GM04503 (cell line): ENCODE results near the gene FAR2.

Experiments used
- DNase-seq: peaks from one replicate; pipeline ENCODE4 v3.0.0-alpha.2; 2012; ENCODE audit warnings: low read depth

FAR2 gene

DNA sequence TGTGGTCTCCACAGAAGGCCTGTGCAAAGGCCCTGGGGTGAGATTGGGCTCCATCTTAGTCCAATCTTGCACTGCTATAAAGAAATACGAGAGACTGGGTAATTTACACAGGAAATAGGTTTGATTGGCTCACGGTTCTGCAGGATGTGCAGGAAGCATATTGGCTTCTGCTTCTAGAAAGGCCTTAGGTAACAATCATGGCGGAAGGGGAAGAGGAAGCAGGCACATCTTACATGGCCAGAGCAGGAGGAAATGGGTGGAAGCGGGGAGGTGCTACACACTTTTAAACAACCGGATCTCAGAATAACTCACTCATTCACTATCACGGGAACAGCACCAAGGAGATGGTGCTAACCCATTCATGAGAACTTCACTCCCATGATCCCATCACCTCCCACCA, 55.4 kb downstream of the FAR2 start:
- no peak for DNase-seq

DNA sequence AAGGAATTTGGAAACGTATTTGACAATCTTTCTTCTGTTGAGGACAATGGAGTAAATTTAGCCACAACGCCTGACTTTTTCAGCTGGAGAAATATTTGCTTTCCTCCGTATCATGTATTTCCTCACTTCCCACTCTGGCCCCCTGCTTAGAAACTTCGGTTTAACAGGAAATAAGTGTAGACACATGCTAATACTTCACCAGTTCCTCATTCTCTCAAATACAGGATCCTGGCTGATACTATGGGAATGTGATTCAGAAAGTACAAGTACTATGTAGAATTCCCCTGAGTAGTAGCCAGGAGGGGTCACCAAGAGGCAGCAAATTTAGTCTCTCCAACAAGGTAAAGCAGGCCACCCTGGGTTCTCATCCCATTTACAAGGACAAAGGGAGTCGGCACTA, 58.0 kb downstream of the FAR2 start:
- DNase-seq: no peak

DNA sequence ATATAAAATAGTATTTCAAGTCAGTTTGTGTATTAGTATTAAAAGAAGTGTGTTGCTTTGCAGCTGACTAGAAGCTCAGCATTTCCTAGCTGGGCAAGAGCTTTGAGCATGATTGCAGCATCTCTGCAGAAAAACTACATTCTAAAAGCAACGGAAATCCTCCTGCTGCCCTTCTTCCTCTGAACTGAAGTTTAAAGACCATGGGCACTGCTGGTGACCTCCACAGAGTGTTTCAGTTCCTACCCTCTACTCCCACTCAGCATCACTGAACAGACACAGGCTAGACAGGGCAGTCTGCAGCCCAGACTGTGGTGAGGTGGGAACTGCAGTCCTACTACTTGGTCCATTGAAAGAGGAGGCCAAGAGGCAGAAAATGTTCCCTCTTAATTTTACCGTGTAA, 59.0 kb downstream of the FAR2 start:
- DNase-seq: no peak

DNA sequence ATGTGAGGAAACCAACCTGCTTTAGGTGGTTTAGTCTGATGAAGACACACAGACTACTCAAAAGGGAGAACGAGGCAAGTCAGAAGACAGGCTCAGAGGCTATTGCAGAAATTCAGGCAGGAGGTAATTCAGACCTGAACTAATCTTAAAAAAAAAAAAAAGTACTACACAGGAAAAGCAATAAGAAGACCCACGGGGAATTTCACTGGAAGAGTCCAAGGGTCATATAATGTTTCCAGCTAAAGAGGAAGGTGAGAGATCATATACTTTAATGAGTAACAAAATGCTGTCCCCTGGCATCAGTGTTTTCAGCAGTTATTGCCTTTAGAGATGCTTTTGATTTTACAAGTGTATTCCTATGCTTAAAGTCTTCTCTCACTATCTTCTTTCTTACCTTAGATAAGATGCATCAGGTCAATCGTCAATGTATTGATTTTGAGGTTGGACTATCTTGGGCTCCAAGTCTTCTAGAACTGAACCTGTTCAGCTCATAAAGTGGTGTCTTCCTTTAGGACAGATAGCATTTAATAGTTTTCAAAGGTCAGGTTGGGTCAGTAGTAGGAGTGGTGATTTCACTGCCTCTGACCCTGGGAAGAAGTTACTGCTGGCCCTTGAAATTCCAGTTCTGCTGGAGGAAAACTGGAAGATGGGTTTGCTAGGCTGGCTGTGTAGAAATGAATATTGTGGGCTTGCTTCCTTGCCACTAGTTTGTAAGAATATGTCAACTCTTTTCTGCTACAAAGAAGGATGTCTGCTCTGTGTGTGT, 60.0 kb downstream of the FAR2 start:
- DNase-seq: no peak

DNA sequence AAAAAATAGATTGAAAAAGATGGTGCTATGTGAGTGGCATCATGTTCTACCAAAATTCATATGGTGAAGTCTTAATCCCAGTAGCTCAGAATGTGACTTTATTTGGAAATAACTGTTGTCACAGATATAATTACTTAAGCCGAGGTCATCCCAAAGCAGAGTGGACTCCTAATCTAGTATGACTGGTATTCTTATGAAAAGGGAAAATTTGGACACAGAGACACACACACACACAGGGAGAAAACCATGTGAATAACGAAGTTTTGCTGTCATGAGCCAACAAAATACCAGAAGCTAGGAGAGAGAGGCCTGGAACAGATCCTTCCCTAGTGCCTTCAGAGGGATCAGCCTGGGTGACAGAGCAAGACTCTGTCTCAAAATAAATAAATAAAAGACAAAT, 62.6 kb downstream of the FAR2 start:
- DNase-seq: no peak

DNA sequence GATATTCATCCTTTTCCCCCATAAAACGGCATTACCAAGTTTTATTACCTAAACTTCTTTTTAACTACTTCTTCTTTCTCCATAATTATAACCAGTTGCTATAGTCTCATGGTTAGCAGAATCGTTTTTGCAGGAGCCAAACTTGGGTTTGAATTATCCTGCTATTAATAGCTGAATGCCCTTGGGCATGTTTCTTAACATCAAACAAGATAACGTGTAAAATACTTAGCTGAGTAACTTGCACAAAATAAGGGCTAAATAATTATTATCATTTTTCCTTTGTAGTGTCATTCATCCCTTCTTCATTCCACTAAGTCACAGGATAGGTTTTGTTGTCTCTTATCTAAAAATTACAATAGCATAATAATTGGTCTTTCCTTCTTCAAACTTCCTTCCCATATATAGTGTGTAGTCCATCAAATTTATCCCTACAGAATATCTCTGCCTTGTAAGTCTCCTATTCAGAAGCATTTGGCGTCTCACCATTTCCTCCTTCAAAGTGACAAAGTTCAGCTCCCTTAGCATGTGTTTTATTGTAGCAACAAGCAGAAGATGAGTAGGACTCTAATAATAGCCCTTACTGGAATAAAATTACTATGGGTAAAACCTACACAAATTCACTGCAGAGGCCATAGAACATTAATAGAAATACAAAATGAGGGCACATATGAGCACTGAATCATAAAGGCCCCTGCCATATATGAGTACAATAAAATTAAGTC, 63.8 kb downstream of the FAR2 start:
- DNase-seq: no peak

DNA sequence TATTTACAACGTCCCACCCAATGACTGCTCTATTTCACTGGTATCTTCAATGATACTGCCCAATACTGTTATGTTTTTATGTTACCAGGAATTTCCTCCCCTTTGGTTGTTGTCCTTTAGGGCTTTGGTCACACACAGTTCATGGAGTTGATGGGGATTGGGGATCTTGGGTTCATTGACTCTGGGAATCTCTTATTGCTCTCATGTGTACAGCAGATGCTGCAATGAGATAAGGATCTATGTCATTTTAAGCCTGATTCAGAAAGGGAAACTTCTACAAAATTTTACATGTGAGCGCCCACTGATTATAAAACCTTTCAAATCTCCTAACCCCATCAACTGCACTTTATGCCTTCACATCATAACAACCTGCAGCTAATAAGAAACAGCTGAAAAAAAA, 67.2 kb downstream of the FAR2 start:
- DNase-seq: no peak

DNA sequence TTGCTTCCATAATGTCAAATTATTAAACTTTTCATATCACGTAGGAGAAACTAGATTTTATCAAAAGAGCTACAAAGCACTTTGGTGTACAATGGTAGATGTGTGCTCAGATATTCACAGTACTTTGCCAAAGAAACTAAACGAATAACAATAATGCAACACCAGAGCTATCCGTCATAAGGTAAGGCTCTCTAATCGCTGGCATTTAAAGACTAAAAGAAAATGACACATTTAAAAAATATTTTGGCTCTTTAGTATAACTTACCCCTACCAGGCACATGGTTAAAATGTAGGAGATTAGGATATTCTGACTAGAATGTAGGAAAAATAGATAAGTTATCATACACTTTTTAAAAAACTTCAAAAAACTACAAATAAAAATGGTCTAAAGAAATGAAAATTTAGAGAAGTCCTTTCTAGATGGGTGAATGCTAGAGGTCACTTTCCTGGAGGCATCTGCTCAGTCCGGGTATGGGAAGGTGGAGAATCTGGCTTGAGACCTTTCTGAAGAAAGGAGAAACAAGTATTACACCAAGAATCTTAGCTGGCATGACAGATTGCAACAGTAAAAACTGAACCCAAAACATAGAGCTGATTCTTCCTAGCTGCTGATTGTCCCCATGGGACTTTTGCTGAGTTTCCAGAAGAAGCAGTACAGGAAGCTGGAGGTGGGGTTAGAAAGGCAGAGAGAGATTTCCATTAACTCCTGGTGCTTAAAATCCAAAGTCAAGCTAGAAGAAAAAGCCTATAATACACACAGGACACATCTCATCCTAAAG, 67.9 kb downstream of the FAR2 start:
- DNase-seq: peak; percentile 42

DNA sequence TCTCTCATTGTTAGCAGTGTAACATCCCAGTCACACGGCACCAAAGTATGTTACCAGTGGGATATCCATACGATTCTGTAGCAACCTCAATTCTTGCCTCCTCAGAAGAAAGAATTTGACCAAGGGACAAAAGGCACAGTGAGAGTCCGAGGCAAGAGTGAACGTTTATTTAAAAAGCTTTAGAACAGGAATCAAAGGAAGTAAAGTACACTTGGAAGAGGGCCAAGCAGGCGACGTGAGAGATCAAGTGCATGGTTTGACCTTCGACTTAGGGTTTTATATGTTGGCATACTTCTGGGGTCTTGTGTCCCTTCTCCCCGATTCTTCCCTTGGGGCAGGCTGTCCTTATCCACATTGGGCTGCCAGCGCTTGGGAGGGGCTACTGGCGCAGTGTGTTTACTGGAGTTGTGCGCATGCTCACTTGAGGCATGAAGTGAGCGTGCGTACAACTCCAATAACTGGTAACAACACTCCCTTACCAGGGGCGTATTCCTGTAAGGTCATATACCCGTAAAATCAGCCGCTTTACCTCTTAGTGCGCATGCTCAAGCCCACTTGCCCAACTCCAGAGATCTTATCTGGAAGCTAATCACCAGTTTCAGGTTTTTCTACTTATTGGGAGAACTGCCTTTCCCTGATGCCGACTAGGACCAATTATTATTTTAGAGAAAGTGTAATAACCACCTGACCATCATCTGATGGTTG, 71.7 kb downstream of the FAR2 start:
- DNase-seq: no peak

DNA sequence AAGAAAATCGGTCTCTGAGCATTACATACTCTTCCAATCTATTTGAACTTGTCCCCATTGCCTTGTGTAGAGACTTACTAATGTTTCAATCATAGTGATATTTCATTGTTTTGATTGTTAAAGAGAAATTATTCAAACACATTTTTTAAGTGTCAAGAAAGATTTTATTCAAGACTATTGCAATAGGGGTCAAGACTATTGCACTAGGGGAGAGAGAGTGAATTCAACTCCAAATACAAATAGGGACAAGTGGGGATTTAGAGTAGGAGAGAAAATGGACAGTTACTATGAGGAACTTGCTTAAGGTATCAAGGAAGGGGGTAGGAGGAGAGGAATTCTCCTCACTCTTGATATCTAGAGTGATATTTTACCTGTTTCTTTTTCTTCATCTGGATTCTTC, 73.1 kb downstream of the FAR2 start:
- no peak for DNase-seq

DNA sequence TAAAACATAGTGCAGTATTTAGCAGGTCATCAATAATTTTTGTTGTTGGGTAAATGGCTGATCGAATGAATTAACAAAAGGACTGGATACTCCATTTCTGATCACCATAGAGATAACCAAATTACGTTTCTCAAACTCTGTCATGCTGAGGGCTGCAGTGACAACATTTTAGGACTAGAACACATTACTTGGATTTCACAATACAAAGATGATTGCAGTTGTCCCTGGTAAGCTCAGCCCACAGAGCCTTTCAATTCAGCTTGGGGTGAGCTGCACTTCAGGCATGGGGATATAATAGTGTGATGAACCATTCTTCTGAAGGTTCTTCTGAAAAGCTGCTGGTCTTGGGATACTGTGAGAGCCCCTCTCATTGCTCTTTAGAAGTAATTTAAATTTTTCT, 74.3 kb downstream of the FAR2 start:
- no peak for DNase-seq

DNA sequence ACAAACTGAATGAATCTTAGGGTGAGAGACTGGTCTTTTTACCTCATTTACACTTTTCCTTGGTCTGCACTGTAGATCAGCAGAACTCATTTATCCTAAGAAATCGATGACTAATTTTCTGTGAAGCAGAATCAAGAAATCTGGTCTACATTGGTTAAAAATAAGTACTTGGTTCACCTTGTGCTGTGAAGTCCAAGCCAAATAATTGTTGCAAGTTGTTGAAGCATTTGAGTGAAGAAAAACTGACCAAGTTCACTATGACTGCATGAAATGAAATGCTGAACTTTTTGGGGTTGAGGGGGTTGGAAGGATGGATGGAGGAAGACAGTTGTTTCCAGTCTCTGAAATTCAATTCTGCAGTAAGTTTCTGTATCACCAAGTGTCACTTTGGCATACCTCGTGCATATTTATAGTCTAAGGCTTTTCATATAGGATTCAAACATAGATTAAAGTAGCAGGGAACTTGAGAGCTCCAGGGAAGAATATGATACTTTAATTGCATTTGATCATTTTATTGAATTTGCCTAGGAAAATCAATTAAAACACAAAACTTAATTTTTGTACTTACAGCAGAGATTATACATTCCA, 75.0 kb downstream of the FAR2 start:
- no peak for DNase-seq

DNA sequence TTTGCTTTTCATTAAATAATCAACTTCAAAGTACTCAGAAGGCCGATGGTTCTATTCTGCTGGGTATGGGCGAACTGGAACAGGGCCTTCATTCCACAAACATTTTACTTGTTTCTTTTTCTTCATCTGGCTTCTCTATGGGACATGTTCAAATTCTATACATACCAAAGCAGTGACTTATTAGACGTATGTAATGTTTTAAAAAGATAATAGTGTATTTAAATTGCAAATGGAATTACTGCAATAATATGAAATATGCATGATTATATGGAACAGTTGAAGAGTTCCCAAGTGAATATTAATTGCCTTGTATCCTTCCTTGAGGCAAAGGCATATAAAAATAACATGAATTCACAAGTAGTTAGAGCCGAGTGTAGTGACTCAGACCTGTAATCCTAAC, 75.5 kb downstream of the FAR2 start:
- DNase-seq: no peak

DNA sequence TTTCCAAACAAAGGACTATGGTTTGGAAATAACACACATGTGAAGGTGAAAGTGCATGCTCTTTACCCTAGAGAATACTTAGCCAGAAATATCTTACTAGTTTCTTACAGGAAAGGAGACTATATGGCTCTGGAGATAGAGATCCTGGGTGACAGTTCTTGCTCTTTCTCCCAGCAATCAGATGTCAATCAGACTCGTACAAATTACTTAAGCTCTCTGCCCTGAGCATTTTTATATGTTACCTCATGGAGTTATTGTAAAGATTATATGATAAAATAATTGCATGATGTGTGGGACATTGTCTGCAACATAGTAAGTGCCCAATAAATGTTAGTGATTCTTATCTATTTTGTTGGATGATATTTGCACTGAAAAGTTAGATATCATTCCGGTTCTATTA, 76.8 kb downstream of the FAR2 start:
- DNase-seq: no peak

DNA sequence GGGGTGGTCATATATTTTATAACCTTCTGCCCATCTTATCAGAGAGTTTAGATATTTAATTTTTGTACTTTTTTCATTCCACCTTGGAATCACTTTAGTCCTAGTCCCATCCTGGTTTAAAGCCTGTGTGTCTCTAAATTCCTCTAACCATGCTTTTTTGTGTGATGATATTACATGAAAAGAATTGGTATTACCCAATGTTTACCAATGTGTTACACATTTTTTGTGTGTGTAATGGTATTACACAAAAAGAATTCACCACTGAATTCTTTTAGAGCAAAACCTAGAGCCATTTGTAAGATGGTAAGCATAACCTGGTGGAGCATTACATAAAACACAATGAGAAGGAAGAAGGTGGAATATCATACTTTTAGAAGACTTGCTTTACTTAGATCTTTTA, 77.5 kb downstream of the FAR2 start:
- no peak for DNase-seq

DNA sequence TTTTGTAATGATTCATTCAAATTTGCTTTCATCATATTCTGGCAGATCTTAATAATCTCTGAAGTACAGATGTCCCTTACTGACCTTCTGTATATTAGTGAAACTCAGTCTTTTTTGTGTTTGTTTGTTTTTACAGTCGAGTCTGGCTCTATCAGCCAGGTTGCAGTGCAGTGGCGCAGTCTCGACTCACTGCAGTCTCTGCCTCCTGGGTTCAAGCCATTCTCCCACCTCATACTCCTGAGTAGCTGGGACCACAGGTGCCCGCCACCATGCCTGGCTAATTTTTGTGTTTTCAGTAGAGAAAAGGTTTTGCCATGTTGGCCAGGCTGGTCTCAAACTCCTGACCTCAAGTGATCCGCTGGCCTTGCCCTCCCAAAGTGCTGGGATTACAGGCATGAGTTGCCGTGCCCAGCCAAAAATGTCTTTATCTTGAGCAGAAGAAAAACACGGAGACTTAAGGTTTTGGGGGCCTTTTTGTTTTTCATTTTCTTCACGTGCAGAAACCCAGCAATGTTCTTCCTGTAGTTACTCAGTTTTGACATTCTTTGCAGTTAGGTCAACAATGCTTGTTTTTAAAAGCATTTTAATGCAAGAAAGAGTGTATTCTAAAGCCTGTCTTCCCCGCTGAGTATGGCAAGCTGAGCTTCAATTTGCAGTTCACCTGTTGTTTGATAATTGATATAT, 79.5 kb downstream of the FAR2 start:
- no peak for DNase-seq

DNA sequence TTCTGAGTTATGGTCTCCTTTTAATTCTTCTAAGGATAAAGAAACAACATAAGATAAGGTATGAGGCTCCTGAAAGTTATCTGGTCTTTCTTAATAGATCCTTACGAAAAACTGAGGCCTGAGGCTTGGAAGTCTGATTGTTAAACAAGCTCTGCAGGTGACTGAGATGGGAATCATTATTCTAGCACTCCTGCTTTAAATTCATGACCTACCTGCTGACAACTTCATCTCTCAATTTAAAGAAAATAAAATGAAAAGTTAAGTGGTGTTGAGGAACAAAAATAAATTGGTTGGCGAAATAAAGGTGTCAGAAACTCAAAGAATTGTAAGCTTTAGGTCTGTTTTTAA, 80.1 kb downstream of the FAR2 start:
- DNase-seq: no peak

DNA sequence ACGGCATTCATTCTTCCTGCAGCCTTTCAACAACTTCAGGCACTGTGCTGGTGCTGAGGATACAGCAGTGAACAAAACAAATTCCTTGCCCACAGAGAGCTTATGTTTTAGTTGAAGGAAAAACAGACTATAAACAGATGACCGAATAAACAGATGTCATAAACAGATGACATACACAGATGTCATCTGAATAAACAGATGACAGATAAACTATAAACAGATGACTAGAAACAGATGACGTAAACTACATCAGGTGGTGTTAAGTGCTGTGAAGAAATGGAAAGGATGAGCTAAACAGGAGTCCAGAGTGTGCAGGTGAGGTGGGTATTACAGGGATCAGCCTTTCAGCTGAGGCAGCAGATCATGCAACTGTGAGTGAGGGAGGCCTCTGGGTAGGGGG, 80.9 kb downstream of the FAR2 start:
- DNase-seq: no peak

DNA sequence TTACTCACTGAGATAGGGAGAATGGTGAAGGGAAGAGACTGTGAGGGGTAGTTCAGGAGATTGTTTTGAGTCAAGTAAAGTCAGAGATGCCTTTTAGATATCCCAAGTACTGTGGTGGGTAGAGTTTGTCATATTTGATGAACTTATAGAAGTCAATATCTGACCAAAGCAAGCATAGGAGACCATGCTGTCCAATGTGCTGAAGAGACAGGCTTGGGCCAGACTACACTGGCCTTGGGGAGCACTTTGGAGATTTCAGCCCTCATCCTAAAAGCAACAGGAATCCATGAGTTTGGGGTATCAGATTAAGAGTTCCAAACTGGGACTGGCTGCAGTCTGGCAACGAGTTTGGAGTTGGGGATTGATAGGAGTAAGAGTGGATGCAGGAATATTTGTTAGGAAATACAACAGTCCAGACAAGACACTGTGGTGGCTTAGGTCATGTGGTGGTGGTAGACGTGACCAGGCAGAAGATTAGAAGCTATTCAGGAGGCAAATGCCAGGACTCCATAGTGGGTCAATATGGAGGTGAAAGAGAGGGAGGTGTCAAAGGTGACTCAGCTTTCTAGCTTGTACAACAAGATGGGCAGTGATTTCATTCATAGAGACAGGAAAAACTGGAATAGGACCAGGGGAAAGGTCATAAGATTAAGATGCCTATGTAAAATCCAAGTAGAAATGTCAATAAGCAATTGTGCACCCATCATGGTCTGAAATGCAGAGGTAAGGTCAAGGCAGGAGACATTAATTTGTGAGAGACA, 81.9 kb downstream of the FAR2 start:
- no peak for DNase-seq

DNA sequence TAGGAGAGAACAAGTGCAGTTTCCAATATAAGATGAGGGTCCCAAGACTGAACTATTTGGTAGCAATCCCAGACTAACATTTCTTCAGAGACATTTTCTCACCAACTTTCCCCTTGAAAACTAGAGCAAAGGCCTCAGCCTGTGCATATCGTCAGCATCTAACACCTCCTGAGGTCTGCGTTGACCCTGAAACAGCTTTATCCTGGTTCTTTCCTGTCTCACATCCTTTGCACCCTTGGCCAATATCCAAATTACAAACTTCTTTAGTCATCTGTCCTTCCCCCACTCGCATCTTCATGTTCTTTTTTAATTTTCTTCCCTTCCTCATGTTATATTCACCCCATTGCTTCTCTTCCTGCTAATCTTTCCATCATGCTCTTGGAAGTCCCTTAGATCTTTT, 83.0 kb downstream of the FAR2 start:
- DNase-seq: no peak

DNA sequence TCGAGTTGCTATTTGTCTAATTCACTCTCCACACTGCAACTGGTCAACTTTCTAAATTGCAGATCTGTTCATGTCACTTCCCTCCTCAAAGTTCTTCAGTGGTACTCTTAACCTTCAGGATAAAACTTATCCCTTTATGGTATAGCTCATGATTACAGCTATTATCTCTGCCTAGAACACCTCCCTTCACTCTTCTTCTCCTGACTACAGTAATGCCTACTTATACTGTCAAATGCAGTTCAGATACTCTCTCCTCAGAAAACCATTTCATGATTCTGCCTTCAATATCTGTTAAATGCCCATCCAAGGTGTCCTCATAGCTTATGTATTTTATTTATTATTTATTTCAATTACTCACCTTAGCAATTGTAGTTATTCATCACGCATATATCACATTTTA, 85.5 kb downstream of the FAR2 start:
- DNase-seq: no peak
